Measurements from ENCODE around the gene RIN3.

DNA sequence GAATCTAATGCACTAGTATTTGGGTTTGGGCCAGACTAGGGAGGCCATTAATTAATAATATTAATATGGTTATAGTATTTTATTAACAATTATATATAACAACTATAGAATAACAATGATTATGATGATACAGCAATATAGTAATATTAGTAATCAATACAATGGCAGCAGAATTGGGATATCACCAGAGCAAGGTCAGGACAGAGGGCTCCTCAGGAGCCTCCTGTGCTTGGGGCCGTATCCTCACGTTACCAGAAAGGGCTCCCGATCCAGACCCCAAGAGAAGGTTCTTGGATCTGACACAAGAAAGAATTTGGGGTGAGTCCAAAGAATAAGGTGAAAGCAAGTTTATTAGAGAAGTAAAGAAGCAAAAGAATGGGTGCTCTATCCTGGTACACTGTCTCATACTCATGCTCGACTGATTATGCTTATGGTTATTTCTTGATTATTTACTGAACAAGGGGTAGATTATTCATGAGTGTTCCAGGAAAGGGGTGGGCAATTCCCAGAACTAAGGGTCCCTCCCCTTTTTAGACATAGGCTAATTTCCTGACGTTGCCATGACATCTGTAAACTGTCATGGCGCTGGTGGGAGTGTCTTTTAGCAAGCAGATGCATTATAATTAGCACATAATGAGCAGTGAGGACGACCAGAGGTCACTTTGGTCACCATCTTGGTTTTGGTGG is 61.6 kb downstream of the RIN3 start:
- TF ChIP-seq CTCF (IDR thresholded peaks at IDR 0.05) (no peak), ZFX (IDR thresholded peaks at IDR 0.05; ENCODE audit: borderline replicate concordance) (no peak)
